Panc1 (cell line): ENCODE measurements around the gene NLRP2B. TPM values are rescaled to one million over a fixed set of nuclear protein-coding genes. Genes with fewer than 3 reads are reported as not detected.
A peak's percentile ranks its signal among the peaks of the same experiment; 100 is the strongest.

Experiments used
- ATAC-seq: fragments of 200-7000 bp; cut with Tn5 transposase; 2 replicates; pipeline ENCODE4 v1.9.1; 2020; ENCODE audit warnings: mild to moderate bottlenecking, moderate library complexity
- BruUV-seq: library from RNA; stranded (reverse); fragments of 400-500 nt; replicated peaks from 2 replicates; lab custom pipeline; 2021; lab: Mats Ljungman, UMichigan
- CTCF ChIA-PET: fragments of 300-600 bp; sonication (Branson Sonifier 250); formaldehyde crosslinking; loops from one replicate; lab custom pipeline; 2022; ENCODE audit warnings: antibody characterized with exemption; lab: Charles Lee
- POLR2A ChIA-PET: fragments of 300-600 bp; sonication (Branson Sonifier 250); formaldehyde crosslinking; loops from one replicate; lab custom pipeline; 2022; ENCODE audit warnings: antibody characterized with exemption; lab: Charles Lee
- DNase-seq: peaks from one replicate; pipeline ENCODE4 v3.0.0-alpha.2; 2010; ENCODE audit warnings: low read depth, low spot score
- H3K27ac ChIP-seq: 2 replicates; pipeline ENCODE4 v1.5.1; 2011; ENCODE audit warnings: mild to moderate bottlenecking, low read length, inconsistent platforms
- H3K27me3 ChIP-seq: fragments of 200-500 bp; sonication (Bioruptor generic); 2 replicates; pipeline ENCODE4 v1.6.0; 2014; ENCODE audit warnings: low read length, inconsistent platforms; ENCODE audit not compliant: control insufficient read depth, insufficient read depth
- H3K36me3 ChIP-seq: fragments of 200-500 bp; sonication (Bioruptor generic); 2 replicates; pipeline ENCODE4 v1.5.1; 2014; ENCODE audit warnings: inconsistent platforms, mild to moderate bottlenecking, low read length, moderate library complexity; ENCODE audit not compliant: control insufficient read depth, insufficient read depth
- H3K4me1 ChIP-seq: 2 replicates; pipeline ENCODE4 v1.5.1; 2011; ENCODE audit warnings: inconsistent platforms, mild to moderate bottlenecking, low read length, moderate library complexity; ENCODE audit not compliant: control insufficient read depth, insufficient read depth
- H3K4me3 ChIP-seq, 2 experiments: 2 replicates each; pipeline ENCODE4 v1.5.1; 2011 to 2012; ENCODE audit warnings: low read depth in 2 of 2, low read length in 2 of 2, mild to moderate bottlenecking in 2 of 2, inconsistent platforms in 1 of 2, moderate library complexity in 1 of 2
- H3K9me3 ChIP-seq: fragments of 200-500 bp; sonication (Bioruptor generic); 2 replicates; pipeline ENCODE4 v1.5.1; 2014; ENCODE audit warnings: low read depth, mild to moderate bottlenecking, inconsistent platforms, low read length, moderate library complexity; ENCODE audit not compliant: control insufficient read depth, insufficient read depth
- CTCF ChIP-seq: fragments of 450-650 bp; IDR thresholded peaks from 2 replicates; pipeline ENCODE4 v1.5.1; 2017; ENCODE audit warnings: mild to moderate bottlenecking
- POLR2AphosphoS5 ChIP-seq: IDR thresholded peaks from 2 replicates; pipeline ENCODE4 v1.6.1; 2012; ENCODE audit warnings: mild to moderate bottlenecking, low read depth, low read length, moderate library complexity
- REST ChIP-seq, 2 experiments: IDR thresholded peaks; 2 replicates each; pipeline ENCODE4 v1.6.1; 2011 to 2012; ENCODE audit warnings: low read depth in 2 of 2, control low read depth in 1 of 2, low read length in 1 of 2, mild to moderate bottlenecking in 1 of 2, moderate library complexity in 1 of 2; ENCODE audit not compliant: insufficient read depth in 1 of 2
- SIN3A ChIP-seq: IDR thresholded peaks from 2 replicates; pipeline ENCODE4 v1.6.1; 2012; ENCODE audit warnings: low read depth, mild to moderate bottlenecking, low read length, moderate library complexity, borderline replicate concordance; ENCODE audit not compliant: insufficient read depth
- TCF7L2 ChIP-seq: IDR thresholded peaks from 2 replicates; pipeline ENCODE4 v1.6.1; 2011; ENCODE audit warnings: mild to moderate bottlenecking, low read depth, low read length, inconsistent platforms
- in situ Hi-C: cut with HindIII; loops from 2 replicates; pipeline ENCODE4 v1.10.0; 2016; ENCODE audit warnings: low sequenced_read_pairs, low pct_unique_long_range_greater_than_20kb
- intact Hi-C: fragments of 100-400 bp; cut with micrococcal nuclease; formaldehyde crosslinking; loops from one replicate; pipeline ENCODE4 v1.10.0; 2022; ENCODE audit not compliant: unreplicated experiment
- total RNA-seq: library from RNA; stranded (reverse); gene quantifications from one replicate; pipeline ENCODE4 v1.2.1, GENCODE V29; 2021; ENCODE audit not compliant: unreplicated experiment

The NLRP2B gene
- total RNA-seq, 1 experiment from 2014 or later, result not detected

GRCh38 chrX:57669961-57670360 is 10.1 kb downstream of the NLRP2B start:
- Histone ChIP-seq H3K27ac (no peak overlapping the region), H3K4me3 (no peak overlapping the region), H3K27me3 (no peaks in the 10 kb centered on the region), H3K4me1 (no peaks in the 10 kb centered on the region), H3K36me3 (no peaks in the 10 kb centered on the region), H3K9me3 (no peaks in the 10 kb centered on the region)
- DNase-seq (no peak), ATAC-seq (no peak)
- ChIA-PET POLR2A (interaction anchor here (0.5 kb wide), 1 partner anchor 53 kb away, joined by 4 read pairs; no protein-coding TSS in a partner anchor), CTCF (interaction anchor here (0.6 kb wide), 1 partner anchor 150 kb away, joined by 8 read pairs; no protein-coding TSS in a partner anchor)
- peak in 1 of 2 experiments; percentile 45; a peak in 1 of 4 replicates for TF ChIP-seq REST (IDR thresholded peaks at IDR 0.05; ENCODE audit: insufficient read depth in 1 of 2, low read depth in 2 of 2, low read length in 1 of 2)
- TF ChIP-seq TCF7L2, result no peak
- in situ Hi-C loops (no loop called here), intact Hi-C loops (no loop called here)
- no TSS peak for BruUV-seq

- H3K27ac ChIP-seq, result no peak overlapping the region
- CTCF ChIA-PET, result no interaction called here
- ATAC-seq (no peak), DNase-seq (no peak)
- no peak overlapping the region for H3K4me3 ChIP-seq
- intact Hi-C loops, result no loop called here
- no TSS peak for BruUV-seq
- POLR2A ChIA-PET, result no interaction called here
- no peaks in the 10 kb centered on the region for H3K36me3 ChIP-seq
- in situ Hi-C loops, result no loop called here
- H3K9me3 ChIP-seq, result no peaks in the 10 kb centered on the region
- no peaks in the 10 kb centered on the region for H3K27me3 ChIP-seq
- H3K4me1 ChIP-seq, result no peaks in the 10 kb centered on the region
- no peak for TF ChIP-seq CTCF
- no peak for TF ChIP-seq REST (IDR thresholded peaks at IDR 0.05; ENCODE audit: insufficient read depth in 1 of 2, low read depth in 2 of 2, low read length in 1 of 2)
- no peak for TF ChIP-seq SIN3A
- TF ChIP-seq TCF7L2, result no peak
- TF ChIP-seq POLR2AphosphoS5, result no peak
Measured at GRCh38 chrX:57667010-57667409, 13.1 kb downstream of the NLRP2B start.
